WTC11 (cell line): ENCODE data around the gene TMEM151B. TPM values are rescaled to one million over a fixed set of nuclear protein-coding genes. Genes with fewer than 3 reads are reported as not detected.

Source experiments
- ATAC-seq: fragments of 200-7000 bp; cut with Tn5 transposase; 2 replicates; pipeline ENCODE4 v1.10.0; 2021; ENCODE audit warnings: mild to moderate bottlenecking, moderate library complexity
- CTCF ChIA-PET: fragments of 300-600 bp; sonication (Branson Sonifier 250); formaldehyde crosslinking; loops from one replicate; lab custom pipeline; 2021; ENCODE audit warnings: antibody characterized with exemption; lab: Charles Lee
- POLR2A ChIA-PET: fragments of 350-600 bp; sonication (Branson Sonifier 250); formaldehyde crosslinking; loops from one replicate; lab custom pipeline; 2021; ENCODE audit warnings: antibody characterized with exemption; lab: Charles Lee
- DNase-seq: peaks from one replicate; pipeline ENCODE4 v3.0.0; 2021; ENCODE audit warnings: low spot score
- H3K27ac Mint-ChIP-seq: 2 replicates; pipeline ENCODE4 v1.8.0; 2021; ENCODE audit warnings: mixed read lengths
- H3K27me3 Mint-ChIP-seq: 2 replicates; pipeline ENCODE4 v1.8.0; 2021; ENCODE audit warnings: low read depth, mild to moderate bottlenecking, moderate library complexity, mixed read lengths
- H3K36me3 Mint-ChIP-seq: 2 replicates; pipeline ENCODE4 v1.8.0; 2021; ENCODE audit warnings: mixed read lengths
- H3K4me1 Mint-ChIP-seq: 2 replicates; pipeline ENCODE4 v1.8.0; 2022; ENCODE audit warnings: mixed read lengths
- H3K4me3 Mint-ChIP-seq: 2 replicates; pipeline ENCODE4 v1.8.0; 2021; ENCODE audit warnings: mild to moderate bottlenecking, moderate library complexity, mixed read lengths
- H3K9me3 Mint-ChIP-seq: 2 replicates; pipeline ENCODE4 v1.8.0; 2021; ENCODE audit warnings: mixed read lengths
- AFF4 ChIP-seq: sonication (generic); formaldehyde crosslinking; IDR thresholded peaks from 2 replicates; pipeline ENCODE4 v1.8.1; 2023; ENCODE audit warnings: mild to moderate bottlenecking, missing genetic modification reagents, borderline replicate concordance
- CREM ChIP-seq: sonication (generic); formaldehyde crosslinking; IDR thresholded peaks from 2 replicates; pipeline ENCODE4 v1.8.1; 2022; ENCODE audit warnings: mild to moderate bottlenecking, missing genetic modification reagents, moderate library complexity
- ERG ChIP-seq: fragments of 250-450 bp; sonication (Bioruptor Pico); IDR thresholded peaks from 2 replicates; pipeline ENCODE4 v1.8.0; 2021; ENCODE audit warnings: mild to moderate bottlenecking
- HMGXB4 ChIP-seq: sonication (generic); formaldehyde crosslinking; IDR thresholded peaks from 2 replicates; pipeline ENCODE4 v1.8.1; 2023; ENCODE audit warnings: mild to moderate bottlenecking, moderate library complexity, missing genetic modification reagents
- JUN ChIP-seq: sonication (generic); formaldehyde crosslinking; IDR thresholded peaks from 2 replicates; pipeline ENCODE4 v1.8.0; 2023; ENCODE audit warnings: mild to moderate bottlenecking, missing genetic modification reagents
- NFYB ChIP-seq: sonication (generic); formaldehyde crosslinking; conservative IDR thresholded peaks from 2 replicates; pipeline ENCODE4 v1.8.0; 2022; ENCODE audit warnings: low read depth, missing genetic modification reagents
- PRDM15 ChIP-seq: sonication (generic); formaldehyde crosslinking; IDR thresholded peaks from 2 replicates; pipeline ENCODE4 v1.8.0; 2022; ENCODE audit warnings: missing genetic modification reagents
- RELA ChIP-seq: sonication (generic); formaldehyde crosslinking; IDR thresholded peaks from 2 replicates; pipeline ENCODE4 v1.8.1; 2022; ENCODE audit warnings: missing genetic modification reagents, mild to moderate bottlenecking, borderline replicate concordance
- SMAD3 ChIP-seq: sonication (generic); formaldehyde crosslinking; IDR thresholded peaks from 2 replicates; pipeline ENCODE4 v1.8.0; 2022; ENCODE audit warnings: missing genetic modification reagents, mild to moderate bottlenecking, borderline replicate concordance
- TCF7 ChIP-seq: sonication (generic); formaldehyde crosslinking; IDR thresholded peaks from 2 replicates; pipeline ENCODE4 v1.8.0; 2022; ENCODE audit warnings: mild to moderate bottlenecking, low read depth, missing genetic modification reagents, moderate library complexity
- ZNF121 ChIP-seq: sonication (generic); formaldehyde crosslinking; IDR thresholded peaks from 2 replicates; pipeline ENCODE4 v1.8.0; 2023; ENCODE audit warnings: missing genetic modification reagents
- ZNF219 ChIP-seq: sonication (generic); formaldehyde crosslinking; IDR thresholded peaks from 2 replicates; pipeline ENCODE4 v1.8.0; 2023; ENCODE audit warnings: missing genetic modification reagents, mild to moderate bottlenecking, borderline replicate concordance
- ZNF396 ChIP-seq: fragments of 250-450 bp; sonication (Bioruptor Pico); IDR thresholded peaks from 2 replicates; pipeline ENCODE4 v1.8.0; 2021; ENCODE audit warnings: mild to moderate bottlenecking, moderate library complexity, borderline replicate concordance
- total RNA-seq: library from RNA; stranded (reverse); gene quantifications from 3 replicates; pipeline ENCODE4 v1.2.3, GENCODE V29; 2021
- TF ChIP-seq, protein P1 (sequence below): sonication (generic); formaldehyde crosslinking; conservative IDR thresholded peaks from 2 replicates; pipeline ENCODE4 v1.8.1; 2022; ENCODE audit warnings: mild to moderate bottlenecking, missing genetic modification reagents
- TF ChIP-seq, protein P2 (sequence below): sonication (generic); formaldehyde crosslinking; IDR thresholded peaks from 2 replicates; pipeline ENCODE4 v1.8.1; 2023; ENCODE audit warnings: mild to moderate bottlenecking, missing genetic modification reagents, moderate library complexity
- TF ChIP-seq, protein P3 (sequence below): fragments of 250-450 bp; sonication (Bioruptor Pico); IDR thresholded peaks from 2 replicates; pipeline ENCODE4 v1.9.0; 2021; ENCODE audit warnings: mild to moderate bottlenecking
- TF ChIP-seq, protein P4 (sequence below): sonication (generic); formaldehyde crosslinking; IDR thresholded peaks from 2 replicates; pipeline ENCODE4 v1.8.0; 2022; ENCODE audit warnings: mild to moderate bottlenecking, missing genetic modification reagents

The TMEM151B gene
- total RNA-seq, 1 experiment from 2014 or later = 5.5 TPM

DNA sequence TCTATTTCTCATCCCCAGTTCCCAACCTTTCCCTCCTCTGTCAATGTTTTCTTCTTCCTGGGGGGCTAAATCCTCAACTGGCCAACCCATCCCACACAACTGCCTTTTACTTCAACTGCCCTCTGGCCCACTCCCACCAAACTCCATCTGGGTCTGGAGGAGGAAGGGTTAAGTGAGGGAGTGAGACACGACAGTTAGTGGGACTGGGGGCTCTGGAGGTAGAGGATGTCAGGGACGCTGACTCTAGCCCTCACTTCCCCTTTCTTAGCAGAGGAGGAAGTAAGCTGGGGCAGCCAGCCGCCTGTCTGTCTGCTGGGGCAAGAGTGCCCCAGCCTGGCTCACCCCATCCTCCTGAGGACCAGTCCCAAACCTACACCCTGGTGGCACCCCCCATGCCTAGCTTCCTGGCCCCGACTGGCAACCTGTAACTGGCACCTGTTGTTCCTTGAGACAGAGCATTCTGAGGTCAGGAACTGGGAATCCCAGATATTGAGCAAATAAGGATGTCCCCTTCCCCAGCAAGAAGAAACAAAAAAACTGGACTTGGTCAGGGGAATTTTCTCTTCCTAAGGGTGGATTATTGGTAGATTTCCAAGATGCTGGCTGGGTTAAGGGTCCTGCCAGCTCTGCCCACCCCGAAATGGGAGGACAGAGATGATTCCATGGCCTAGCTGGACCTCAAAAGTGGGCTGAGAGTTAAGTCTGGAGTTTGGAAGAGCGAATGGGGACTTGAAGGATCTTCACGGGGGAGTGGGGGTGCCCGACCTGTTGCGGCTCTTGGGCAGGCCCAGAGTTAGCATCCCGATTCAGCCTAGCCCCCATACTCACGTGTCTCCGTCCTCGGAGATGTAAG is 5.9 kb upstream of the TMEM151B start (continued):
- TF ChIP-seq NFYB (CRISPR knock-in tag) = no peak

DNA sequence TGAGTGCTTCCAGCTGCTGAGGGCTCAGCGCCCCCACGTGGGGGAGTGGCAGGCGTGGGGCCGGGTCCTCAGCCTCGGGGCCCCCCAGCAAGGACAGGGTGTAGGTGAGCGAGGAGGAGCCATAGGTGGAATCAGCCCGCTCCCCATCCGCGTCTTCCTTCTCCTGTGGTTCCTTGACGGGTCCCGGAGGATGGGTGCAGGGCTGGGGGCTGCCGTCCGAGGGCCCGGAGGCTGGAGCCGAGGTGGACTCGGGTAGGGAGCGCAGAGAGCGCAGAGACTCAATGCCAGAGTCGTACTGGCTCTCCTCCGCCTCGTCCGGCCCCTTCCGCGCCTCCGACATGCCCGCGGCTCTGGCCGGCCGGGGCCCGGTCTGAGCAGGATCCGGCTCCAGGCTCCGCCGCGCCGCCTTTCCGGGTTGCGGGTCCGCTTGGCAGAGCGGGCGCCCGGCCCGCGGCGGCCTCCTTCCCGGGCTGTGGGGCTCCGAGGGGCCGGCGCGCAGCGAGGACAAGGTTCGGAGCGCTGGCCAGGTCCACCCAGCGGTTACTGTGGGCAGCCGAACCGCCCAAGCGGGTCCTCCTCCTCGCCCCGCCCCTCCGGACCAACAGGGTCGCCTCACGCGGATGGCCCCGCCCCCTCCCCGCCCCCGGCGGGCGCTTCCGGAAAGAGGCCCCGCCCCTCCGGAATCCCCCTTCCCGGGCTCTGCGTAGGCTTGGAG is 5.1 kb upstream of the TMEM151B start, which contains the start of gene NFKBIE:
TSS of gene NFKBIE (minus strand) at position 545 of the 715 bp plus-strand sequence. CDS start at position 340, 205 bp downstream.
- Mint-ChIP-seq H3K9me3 (no peaks in the 10 kb centered on the region), H3K4me1 (peaks cover 46% of the 10 kb centered on the region), H3K27me3 (peaks cover 28% of the 10 kb centered on the region), H3K27ac (no peak within 1 kb of the TSS), H3K36me3 (no peaks in the 10 kb centered on the region), H3K4me3 (peak within 1 kb of the TSS; percentile 95)
- ATAC-seq = peak; percentile 73
- DNase-seq = peak; percentile 97
- ChIA-PET POLR2A (no interaction called here), CTCF (interaction anchor here (0.8 to 1.5 kb wide), 6 partner anchors 8 to 169 kb away, joined by 4 read pairs; partner anchors contain the start of gene AARS2)
- TF ChIP-seq, protein P1, sequence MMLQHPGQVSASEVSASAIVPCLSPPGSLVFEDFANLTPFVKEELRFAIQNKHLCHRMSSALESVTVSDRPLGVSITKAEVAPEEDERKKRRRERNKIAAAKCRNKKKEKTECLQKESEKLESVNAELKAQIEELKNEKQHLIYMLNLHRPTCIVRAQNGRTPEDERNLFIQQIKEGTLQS = no peak
- TF ChIP-seq SMAD3 = no peak
- no peak for TF ChIP-seq ERG (CRISPR knock-in tag)
- TF ChIP-seq, protein P2, sequence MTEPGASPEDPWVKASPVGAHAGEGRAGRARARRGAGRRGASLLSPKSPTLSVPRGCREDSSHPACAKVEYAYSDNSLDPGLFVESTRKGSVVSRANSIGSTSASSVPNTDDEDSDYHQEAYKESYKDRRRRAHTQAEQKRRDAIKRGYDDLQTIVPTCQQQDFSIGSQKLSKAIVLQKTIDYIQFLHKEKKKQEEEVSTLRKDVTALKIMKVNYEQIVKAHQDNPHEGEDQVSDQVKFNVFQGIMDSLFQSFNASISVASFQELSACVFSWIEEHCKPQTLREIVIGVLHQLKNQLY (CRISPR knock-in tag) = no peak; the same call in 1 of the 2 replicates
- TF ChIP-seq TCF7 = no peak
- no peak for TF ChIP-seq ZNF396 (CRISPR knock-in tag)
- TF ChIP-seq HMGXB4 (CRISPR knock-in tag) = no peak
- TF ChIP-seq ZNF219 = no peak
- TF ChIP-seq, protein P3, sequence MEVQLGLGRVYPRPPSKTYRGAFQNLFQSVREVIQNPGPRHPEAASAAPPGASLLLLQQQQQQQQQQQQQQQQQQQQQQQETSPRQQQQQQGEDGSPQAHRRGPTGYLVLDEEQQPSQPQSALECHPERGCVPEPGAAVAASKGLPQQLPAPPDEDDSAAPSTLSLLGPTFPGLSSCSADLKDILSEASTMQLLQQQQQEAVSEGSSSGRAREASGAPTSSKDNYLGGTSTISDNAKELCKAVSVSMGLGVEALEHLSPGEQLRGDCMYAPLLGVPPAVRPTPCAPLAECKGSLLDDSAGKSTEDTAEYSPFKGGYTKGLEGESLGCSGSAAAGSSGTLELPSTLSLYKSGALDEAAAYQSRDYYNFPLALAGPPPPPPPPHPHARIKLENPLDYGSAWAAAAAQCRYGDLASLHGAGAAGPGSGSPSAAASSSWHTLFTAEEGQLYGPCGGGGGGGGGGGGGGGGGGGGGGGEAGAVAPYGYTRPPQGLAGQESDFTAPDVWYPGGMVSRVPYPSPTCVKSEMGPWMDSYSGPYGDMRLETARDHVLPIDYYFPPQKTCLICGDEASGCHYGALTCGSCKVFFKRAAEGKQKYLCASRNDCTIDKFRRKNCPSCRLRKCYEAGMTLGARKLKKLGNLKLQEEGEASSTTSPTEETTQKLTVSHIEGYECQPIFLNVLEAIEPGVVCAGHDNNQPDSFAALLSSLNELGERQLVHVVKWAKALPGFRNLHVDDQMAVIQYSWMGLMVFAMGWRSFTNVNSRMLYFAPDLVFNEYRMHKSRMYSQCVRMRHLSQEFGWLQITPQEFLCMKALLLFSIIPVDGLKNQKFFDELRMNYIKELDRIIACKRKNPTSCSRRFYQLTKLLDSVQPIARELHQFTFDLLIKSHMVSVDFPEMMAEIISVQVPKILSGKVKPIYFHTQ (CRISPR knock-in tag) = no peak
- TF ChIP-seq ZNF121 (CRISPR knock-in tag) = no peak
- no peak; the same call in 1 of the 2 replicates for TF ChIP-seq PRDM15 (CRISPR knock-in tag)
- peak; percentile 45; the same call in 1 of the 2 replicates for TF ChIP-seq CREM (CRISPR knock-in tag)
- TF ChIP-seq RELA = no peak
- TF ChIP-seq JUN = no peak
- TF ChIP-seq, protein P4, sequence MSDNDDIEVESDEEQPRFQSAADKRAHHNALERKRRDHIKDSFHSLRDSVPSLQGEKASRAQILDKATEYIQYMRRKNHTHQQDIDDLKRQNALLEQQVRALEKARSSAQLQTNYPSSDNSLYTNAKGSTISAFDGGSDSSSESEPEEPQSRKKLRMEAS = 0 out of 2 replicates have a peak, but pooled peaks have one; percentile 28
- TF ChIP-seq AFF4 (CRISPR knock-in tag) = no peak
